Measurements from ENCODE around the gene RGSL1. TPM values are rescaled to one million over a fixed set of nuclear protein-coding genes. Genes with fewer than 3 reads are reported as not detected.
"Not testable (repeated sequence)": the region's sequence is repeated elsewhere in the genome, so short reads cannot be mapped to it uniquely, and the experiment has no call there.

Gene RGSL1
- polyA plus RNA-seq, 12 donors = not detected

GRCh38 chr1:182446033-182446669 is 3.8 kb upstream of the RGSL1 start:
- DNase-seq = peak; percentile 5

DNA sequence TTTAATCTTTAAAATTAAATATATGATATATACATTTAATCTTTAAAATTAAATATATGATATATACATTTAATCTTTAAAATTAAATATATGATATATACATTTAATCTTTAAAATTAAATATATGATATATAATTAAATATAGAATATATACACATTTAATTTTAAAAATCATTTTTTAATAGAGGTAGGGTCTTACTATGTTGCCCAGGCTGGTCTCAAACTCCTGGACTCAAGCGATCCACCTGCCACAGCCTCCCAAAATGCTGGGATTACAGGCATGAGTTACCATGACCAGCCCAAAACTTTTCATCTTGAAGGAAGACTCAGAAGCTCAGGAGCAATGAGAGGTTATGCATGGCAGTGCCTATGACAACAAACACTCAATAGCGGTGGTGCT is 2.8 kb upstream of the RGSL1 start:
- not testable (repeated sequence) for DNase-seq

- no peak for DNase-seq
Observed at GRCh38 chr1:182447660-182448059, 2.3 kb upstream of the RGSL1 start.

- DNase-seq = peak; percentile 7
Observed at GRCh38 chr1:182453631-182454030, 3.7 kb downstream of the RGSL1 start.

DNA sequence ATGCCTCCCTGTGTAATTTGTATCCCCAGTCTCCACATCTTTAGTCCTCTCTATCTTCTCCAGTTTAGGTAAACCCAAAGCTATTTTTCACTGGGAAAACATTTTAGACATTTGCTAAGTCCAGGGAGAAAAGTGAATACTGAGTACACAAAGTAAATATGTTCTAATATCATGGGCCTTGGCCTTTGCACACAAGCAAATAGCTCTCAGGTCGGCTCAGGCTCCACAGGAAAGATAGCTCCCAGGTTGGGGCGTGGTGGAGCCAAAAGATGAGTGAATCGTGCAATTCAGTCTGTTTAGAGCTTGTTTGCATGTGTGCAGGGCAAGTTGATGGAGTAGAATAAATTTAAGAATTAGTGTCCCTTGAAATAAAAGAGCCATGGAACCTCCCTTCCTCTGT is 7.9 kb downstream of the RGSL1 start:
- no peak for DNase-seq

- no peak for DNase-seq
Observed at GRCh38 chr1:182459949-182460348, 10.0 kb downstream of the RGSL1 start.

DNA sequence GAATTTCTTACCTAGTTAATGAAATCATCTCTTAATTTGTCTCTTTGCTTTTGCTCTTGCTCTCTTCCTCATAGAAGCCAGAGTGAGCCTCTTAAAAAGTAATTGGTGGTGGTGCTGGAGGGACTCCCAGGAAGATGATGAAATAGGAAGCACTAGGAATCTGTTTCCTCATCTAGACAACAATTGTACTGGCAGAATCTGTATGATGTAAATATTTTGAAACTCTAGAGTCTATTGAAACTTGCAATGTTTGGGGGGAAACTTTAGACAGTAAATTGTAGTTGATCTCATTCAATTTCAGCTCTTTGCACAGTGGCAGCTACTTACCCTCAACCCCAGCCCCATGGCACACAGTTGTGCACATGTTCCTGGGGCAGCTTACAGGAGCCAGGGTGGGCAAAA is 10.6 kb downstream of the RGSL1 start:
- no peak for DNase-seq

GRCh38 chr1:182473556-182473955 is 23.6 kb downstream of the RGSL1 start:
- no peak for DNase-seq

DNA sequence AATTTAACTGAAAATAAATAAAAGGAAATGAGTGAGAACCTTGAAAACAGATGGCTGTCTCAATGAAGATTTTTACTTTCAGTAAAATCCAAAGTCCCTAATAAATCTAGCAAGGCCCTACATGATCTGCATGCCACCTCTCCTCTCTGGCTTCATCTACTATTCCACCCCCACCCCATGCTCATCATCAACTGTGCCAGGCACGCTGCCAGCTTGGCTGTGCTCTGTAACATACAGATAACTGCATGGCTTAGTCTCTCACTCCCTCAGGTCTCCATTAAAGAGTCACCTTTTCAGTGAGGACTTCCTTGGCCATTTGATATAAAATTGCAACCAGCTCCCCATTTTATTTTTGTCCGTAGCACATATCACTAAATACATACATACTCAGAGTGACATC is 26.7 kb downstream of the RGSL1 start:
- DNase-seq = no peak

- DNase-seq = no peak
Observed at GRCh38 chr1:182478238-182478637, 28.3 kb downstream of the RGSL1 start.

- no peak for DNase-seq
Observed at GRCh38 chr1:182484067-182484466, 34.1 kb downstream of the RGSL1 start.

- no peak for DNase-seq
Observed at GRCh38 chr1:182484531-182485257, 34.7 kb downstream of the RGSL1 start.

GRCh38 chr1:182485861-182486260 is 35.9 kb downstream of the RGSL1 start:
- DNase-seq = no peak

- DNase-seq = no peak
Observed at GRCh38 chr1:182488803-182489202, 38.9 kb downstream of the RGSL1 start.

GRCh38 chr1:182493063-182493462 is 43.1 kb downstream of the RGSL1 start:
- no peak for DNase-seq

GRCh38 chr1:182495002-182495401 is 45.1 kb downstream of the RGSL1 start:
- DNase-seq = no peak

- DNase-seq = no peak
Observed at GRCh38 chr1:182495693-182496092, 45.7 kb downstream of the RGSL1 start.

GRCh38 chr1:182507685-182508084 is 57.7 kb downstream of the RGSL1 start:
- no peak for DNase-seq

DNA sequence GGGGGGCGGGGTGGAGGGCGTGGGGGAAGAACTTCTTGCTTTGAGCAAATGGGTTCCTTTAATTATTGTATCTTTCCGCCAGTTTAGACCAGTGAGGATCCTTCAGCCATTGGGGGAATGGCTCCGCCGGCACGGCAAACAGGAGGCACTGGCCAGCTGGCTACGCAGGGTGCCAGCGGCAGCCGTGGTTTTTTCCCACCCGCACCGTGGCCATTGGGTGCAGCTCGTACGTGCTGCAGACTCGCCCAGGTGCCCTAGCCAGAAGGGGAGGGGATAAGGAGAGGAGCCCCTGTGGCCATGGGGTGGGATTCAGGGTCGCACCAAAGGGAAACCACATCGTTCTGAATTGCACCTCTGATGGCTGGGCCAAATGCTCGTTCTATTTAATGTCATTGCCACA is 65.6 kb downstream of the RGSL1 start:
- DNase-seq = no peak

DNA sequence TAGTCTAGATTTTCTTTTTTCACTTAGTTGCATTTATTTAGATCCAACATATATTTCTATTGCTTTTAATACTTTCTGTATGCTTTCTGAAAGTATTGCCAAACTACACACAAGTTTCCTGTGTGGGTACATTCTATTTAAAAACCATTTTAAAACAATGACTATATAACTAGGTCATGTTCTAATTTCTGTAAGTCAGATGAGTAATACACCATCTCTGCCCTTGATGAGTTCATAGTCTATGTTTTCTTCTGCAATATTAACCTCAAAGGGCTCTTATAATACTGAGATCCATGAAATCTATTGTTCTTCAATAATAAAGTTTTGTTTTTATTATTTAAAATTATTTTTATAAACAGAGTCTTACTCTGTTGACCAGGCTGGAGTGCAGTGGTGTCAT is 70.8 kb downstream of the RGSL1 start:
- DNase-seq = no peak

- no peak for DNase-seq
Observed at GRCh38 chr1:182525342-182525741, 75.4 kb downstream of the RGSL1 start.

- no peak for DNase-seq
Observed at GRCh38 chr1:182527680-182528079, 77.7 kb downstream of the RGSL1 start.

GRCh38 chr1:182528206-182528605 is 78.3 kb downstream of the RGSL1 start:
- DNase-seq = not testable (repeated sequence)

GRCh38 chr1:182533896-182534295 is 84.0 kb downstream of the RGSL1 start:
- no peak for DNase-seq

Data from muscle of arm (tissue), 12 donors.